Measurements from ENCODE around the gene PET117. TPM values are rescaled to one million over a fixed set of nuclear protein-coding genes. Genes with fewer than 3 reads are reported as not detected.
A peak's percentile ranks its signal among the peaks of the same experiment; 100 is the strongest.

Gene PET117
- total RNA-seq, 1 donor from 2014 or later = 11.7 TPM

GRCh38 chr20:18139832-18140231, 2.2 kb downstream of the PET117 start:
- Histone ChIP-seq H3K27ac (no peak overlapping the region), H3K4me1 (peaks cover 18% of the 10 kb centered on the region), H3K4me3 (no peak overlapping the region), H3K9me3 (no peaks in the 10 kb centered on the region), H3K27me3 (no peaks in the 10 kb centered on the region), H3K36me3 (peaks cover 24% of the 10 kb centered on the region)
- TF ChIP-seq CTCF (IDR thresholded peaks at IDR 0.05) = no peak
- DNase-seq (no peak), ATAC-seq (no peak)
- intact Hi-C loops (cut with DNase I) = no loop called here

- Histone ChIP-seq H3K4me1 (peaks cover 4% of the 10 kb centered on the region), H3K27me3 (no peaks in the 10 kb centered on the region), H3K36me3 (peaks cover 35% of the 10 kb centered on the region), H3K9me3 (no peaks in the 10 kb centered on the region), H3K27ac (no peak overlapping the region), H3K4me3 (no peak overlapping the region)
- intact Hi-C loops (cut with DNase I) = no loop called here
- TF ChIP-seq CTCF (IDR thresholded peaks at IDR 0.05) = no peak
- ATAC-seq (peak; percentile 58), DNase-seq (no peak)
Measured at GRCh38 chr20:18144541-18145099, 7.0 kb downstream of the PET117 start.

GRCh38 chr20:18154342-18154741, 16.7 kb downstream of the PET117 start:
- intact Hi-C loops (cut with DNase I) = no loop called here
- no peaks in the 10 kb centered on the region for H3K4me1 ChIP-seq
- H3K9me3 ChIP-seq = no peaks in the 10 kb centered on the region
- DNase-seq (no peak), ATAC-seq (no peak)
- no peaks in the 10 kb centered on the region for H3K27me3 ChIP-seq
- H3K27ac ChIP-seq = no peak overlapping the region
- peaks cover 59% of the 10 kb centered on the region for H3K36me3 ChIP-seq
- H3K4me3 ChIP-seq = no peak overlapping the region
- no peak for TF ChIP-seq CTCF (IDR thresholded peaks at IDR 0.05)

GRCh38 chr20:18156045-18156444, 18.4 kb downstream of the PET117 start:
- Histone ChIP-seq H3K4me3 (no peak overlapping the region), H3K4me1 (no peaks in the 10 kb centered on the region), H3K27me3 (no peaks in the 10 kb centered on the region), H3K27ac (no peak overlapping the region), H3K9me3 (no peaks in the 10 kb centered on the region), H3K36me3 (peaks cover 61% of the 10 kb centered on the region)
- no peak for ATAC-seq
- no peak for TF ChIP-seq CTCF (IDR thresholded peaks at IDR 0.05)
- DNase-seq = no peak
- intact Hi-C loops (cut with DNase I) = no loop called here

- Histone ChIP-seq H3K36me3 (peaks cover 48% of the 10 kb centered on the region), H3K9me3 (no peaks in the 10 kb centered on the region), H3K4me3 (no peak overlapping the region), H3K27me3 (no peaks in the 10 kb centered on the region), H3K4me1 (peaks cover 6% of the 10 kb centered on the region), H3K27ac (no peak overlapping the region)
- intact Hi-C loops (cut with DNase I) = no loop called here
- DNase-seq (no peak), ATAC-seq (no peak)
- TF ChIP-seq CTCF (IDR thresholded peaks at IDR 0.05) = no peak
Measured at GRCh38 chr20:18164356-18164755, 26.7 kb downstream of the PET117 start.

GRCh38 chr20:18165553-18165952, 27.9 kb downstream of the PET117 start:
- DNase-seq (no peak), ATAC-seq (no peak)
- no peak for TF ChIP-seq CTCF (IDR thresholded peaks at IDR 0.05)

More at GRCh38 chr20:18165553-18165952, 27.9 kb downstream of the PET117 start:
- H3K4me1 ChIP-seq = peaks cover 6% of the 10 kb centered on the region
- intact Hi-C loops (cut with DNase I) = no loop called here
- H3K27me3 ChIP-seq = no peaks in the 10 kb centered on the region
- no peak overlapping the region for H3K27ac ChIP-seq
- H3K36me3 ChIP-seq = peaks cover 36% of the 10 kb centered on the region
- H3K4me3 ChIP-seq = no peak overlapping the region
- no peaks in the 10 kb centered on the region for H3K9me3 ChIP-seq

Data from upper lobe of right lung (tissue), 1 donor.